ENCODE results near the gene SUMF1.

The SUMF1 gene

GRCh38 chr3:4497843-4498324 is 30.8 kb upstream of the SUMF1 start:
- no peak for DNase-seq (ENCODE audit: low spot score)

- DNase-seq (ENCODE audit: low spot score), result no peak
Observed at GRCh38 chr3:4497005-4497692, 30.1 kb upstream of the SUMF1 start.

- DNase-seq (ENCODE audit: low spot score), result no peak
Observed at GRCh38 chr3:4496087-4496452, 29.0 kb upstream of the SUMF1 start.

- DNase-seq (ENCODE audit: low spot score), result no peak
Observed at GRCh38 chr3:4495294-4496086, 28.4 kb upstream of the SUMF1 start.

GRCh38 chr3:4494895-4495264 is 27.8 kb upstream of the SUMF1 start:
- DNase-seq (ENCODE audit: low spot score), result no peak

- DNase-seq (ENCODE audit: low spot score), result no peak
Observed at GRCh38 chr3:4493941-4494894, 27.1 kb upstream of the SUMF1 start.

GRCh38 chr3:4493014-4493940 is 26.2 kb upstream of the SUMF1 start, which contains the start of gene ITPR1:
TSS of gene ITPR1 (plus strand) at chr3:4493348. CDS start at chr3:4516492, 23,144 bp downstream.
- peak; percentile 91 for DNase-seq (ENCODE audit: low spot score)

- DNase-seq (ENCODE audit: low spot score), result peak; percentile 18
Observed at GRCh38 chr3:4492208-4493013, 25.3 kb upstream of the SUMF1 start.

GRCh38 chr3:4491855-4492207 is 24.8 kb upstream of the SUMF1 start:
- DNase-seq (ENCODE audit: low spot score), result no peak

GRCh38 chr3:4478261-4478660 is 11.2 kb upstream of the SUMF1 start:
- no peak for DNase-seq (ENCODE audit: low spot score)

- DNase-seq (ENCODE audit: low spot score), result no peak
Observed at GRCh38 chr3:4476496-4476895, 9.4 kb upstream of the SUMF1 start.

- no peak for DNase-seq (ENCODE audit: low spot score)
Observed at GRCh38 chr3:4475804-4476203, 8.7 kb upstream of the SUMF1 start.

GRCh38 chr3:4474683-4475490 is 7.8 kb upstream of the SUMF1 start:
- DNase-seq (ENCODE audit: low spot score), result no peak

GRCh38 chr3:4472766-4473165 is 5.7 kb upstream of the SUMF1 start:
- no peak for DNase-seq (ENCODE audit: low spot score)

GRCh38 chr3:4472312-4472711 is 5.2 kb upstream of the SUMF1 start:
- DNase-seq (ENCODE audit: low spot score), result no peak

- DNase-seq (ENCODE audit: low spot score), result no peak
Observed at GRCh38 chr3:4471907-4472306, 4.8 kb upstream of the SUMF1 start.

GRCh38 chr3:4467522-4467867 is 426 bp upstream of the SUMF1 start:
- no peak for DNase-seq (ENCODE audit: low spot score)

GRCh38 chr3:4464576-4464975 is 2.5 kb downstream of the SUMF1 start:
- DNase-seq (ENCODE audit: low spot score), result no peak

- no peak for DNase-seq (ENCODE audit: low spot score)
Observed at GRCh38 chr3:4462369-4463040, 4.6 kb downstream of the SUMF1 start.
